ENCODE results near the gene GSPT2.
"Not testable (repeated sequence)": the region's sequence is repeated elsewhere in the genome, so short reads cannot be mapped to it uniquely, and the experiment has no call there.

GSPT2 gene

GRCh38 chrX:51743179-51743957, at the start of gene GSPT2:
TSS of gene GSPT2 (plus strand) at chrX:51743442. CDS start at chrX:51743627, 185 bp downstream.
- DNase-seq = peak; percentile 45

GRCh38 chrX:51694254-51694653, 49.0 kb upstream of the GSPT2 start:
- DNase-seq = no peak

GRCh38 chrX:51697397-51697796, 45.8 kb upstream of the GSPT2 start:
- no peak for DNase-seq

GRCh38 chrX:51710277-51711164, 32.7 kb upstream of the GSPT2 start, which contains the start of gene CENPVL1:
TSS of gene CENPVL1 (plus strand) at chrX:51710512. CDS start at chrX:51710512, 0 bp downstream.
- DNase-seq = not testable (repeated sequence)

GRCh38 chrX:51712943-51713647, 30.1 kb upstream of the GSPT2 start:
- DNase-seq = not testable (repeated sequence)

GRCh38 chrX:51728202-51728601, 15.0 kb upstream of the GSPT2 start:
- no peak for DNase-seq

GRCh38 chrX:51737091-51737490, 6.2 kb upstream of the GSPT2 start:
- no peak for DNase-seq

GRCh38 chrX:51742586-51742985, 656 bp upstream of the GSPT2 start:
- no peak for DNase-seq

GRCh38 chrX:51747671-51748070, 4.4 kb downstream of the GSPT2 start:
- no peak for DNase-seq

- no peak for DNase-seq
These were observed 16.0 kb downstream of the GSPT2 start for GRCh38 chrX:51759055-51759839.

GRCh38 chrX:51760657-51761056, 17.4 kb downstream of the GSPT2 start:
- no peak for DNase-seq

- no peak for DNase-seq
These were observed 23.3 kb downstream of the GSPT2 start for GRCh38 chrX:51766546-51766945.

GRCh38 chrX:51776851-51777250, 33.6 kb downstream of the GSPT2 start:
- DNase-seq = no peak

GRCh38 chrX:51779306-51779705, 36.1 kb downstream of the GSPT2 start:
- no peak for DNase-seq

- no peak for DNase-seq
These were observed 51.9 kb downstream of the GSPT2 start for GRCh38 chrX:51795136-51795535.

Data from T1000 (cell line).